ENCODE data around the gene GLYATL1B.
"Not testable (repeated sequence)": the region's sequence is repeated elsewhere in the genome, so short reads cannot be mapped to it uniquely, and the experiment has no call there.

Gene GLYATL1B

GRCh38 chr11:59095972-59096575, 10.0 kb downstream of the GLYATL1B start:
- not testable (repeated sequence) for DNase-seq (ENCODE audit: low spot score)

DNA sequence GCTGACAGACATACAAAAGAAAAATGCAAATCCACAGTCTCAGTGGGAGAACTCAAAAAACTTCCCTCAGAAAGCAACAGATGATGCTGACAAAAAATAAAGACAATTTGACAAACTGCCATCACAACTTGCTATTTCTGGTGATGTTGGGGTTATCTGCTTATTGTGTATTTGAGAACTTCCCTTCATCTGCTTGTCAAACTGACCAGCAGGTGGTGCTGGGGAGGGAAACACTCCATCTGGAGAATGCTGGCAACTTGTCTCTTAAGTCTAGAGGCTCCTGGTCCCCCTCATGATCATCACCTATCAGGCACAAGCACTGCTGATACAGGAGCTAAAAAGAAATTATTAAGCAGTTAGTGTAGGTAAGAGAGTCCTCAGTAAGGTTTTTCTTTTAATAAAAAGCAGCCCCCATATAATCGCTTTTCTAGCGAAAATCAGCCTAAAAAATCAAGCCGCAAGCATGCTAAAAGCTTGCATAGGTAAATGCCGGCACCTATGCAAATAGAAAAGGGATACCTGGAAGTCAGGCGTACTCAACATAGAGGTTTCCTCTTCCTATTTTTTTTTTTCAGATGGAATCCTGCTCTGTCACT, 11.1 kb downstream of the GLYATL1B start:
- peak; percentile 36 for DNase-seq (ENCODE audit: low spot score)

- not testable (repeated sequence) for DNase-seq (ENCODE audit: low spot score)
Measured at GRCh38 chr11:59097938-59098337, 11.8 kb downstream of the GLYATL1B start.

DNA sequence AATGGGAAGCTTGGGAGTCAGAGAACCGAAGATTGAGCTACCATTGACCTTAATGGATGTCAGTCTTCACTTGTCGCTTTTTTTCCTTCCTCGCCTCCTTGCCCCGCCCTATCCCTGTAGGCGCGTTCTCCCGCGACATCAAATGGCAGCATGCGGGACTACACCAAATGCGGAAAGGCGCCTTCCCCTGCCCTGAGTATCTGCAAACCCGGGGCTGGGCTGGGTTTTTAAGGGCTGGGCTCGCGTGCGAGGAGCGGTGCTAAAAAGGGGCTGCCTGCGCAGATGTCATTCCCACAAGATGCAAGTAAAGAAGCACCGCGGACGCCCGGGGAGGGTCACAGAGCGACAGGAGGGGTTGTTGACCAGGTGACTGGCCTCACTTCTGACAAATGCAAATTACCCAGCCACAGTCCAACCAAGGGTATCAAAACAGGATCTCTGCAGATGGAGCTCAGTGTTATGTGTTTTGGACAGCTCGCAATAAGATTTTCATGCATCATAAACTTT, 16.2 kb downstream of the GLYATL1B start:
- peak; percentile 18 for DNase-seq (ENCODE audit: low spot score)

DNA sequence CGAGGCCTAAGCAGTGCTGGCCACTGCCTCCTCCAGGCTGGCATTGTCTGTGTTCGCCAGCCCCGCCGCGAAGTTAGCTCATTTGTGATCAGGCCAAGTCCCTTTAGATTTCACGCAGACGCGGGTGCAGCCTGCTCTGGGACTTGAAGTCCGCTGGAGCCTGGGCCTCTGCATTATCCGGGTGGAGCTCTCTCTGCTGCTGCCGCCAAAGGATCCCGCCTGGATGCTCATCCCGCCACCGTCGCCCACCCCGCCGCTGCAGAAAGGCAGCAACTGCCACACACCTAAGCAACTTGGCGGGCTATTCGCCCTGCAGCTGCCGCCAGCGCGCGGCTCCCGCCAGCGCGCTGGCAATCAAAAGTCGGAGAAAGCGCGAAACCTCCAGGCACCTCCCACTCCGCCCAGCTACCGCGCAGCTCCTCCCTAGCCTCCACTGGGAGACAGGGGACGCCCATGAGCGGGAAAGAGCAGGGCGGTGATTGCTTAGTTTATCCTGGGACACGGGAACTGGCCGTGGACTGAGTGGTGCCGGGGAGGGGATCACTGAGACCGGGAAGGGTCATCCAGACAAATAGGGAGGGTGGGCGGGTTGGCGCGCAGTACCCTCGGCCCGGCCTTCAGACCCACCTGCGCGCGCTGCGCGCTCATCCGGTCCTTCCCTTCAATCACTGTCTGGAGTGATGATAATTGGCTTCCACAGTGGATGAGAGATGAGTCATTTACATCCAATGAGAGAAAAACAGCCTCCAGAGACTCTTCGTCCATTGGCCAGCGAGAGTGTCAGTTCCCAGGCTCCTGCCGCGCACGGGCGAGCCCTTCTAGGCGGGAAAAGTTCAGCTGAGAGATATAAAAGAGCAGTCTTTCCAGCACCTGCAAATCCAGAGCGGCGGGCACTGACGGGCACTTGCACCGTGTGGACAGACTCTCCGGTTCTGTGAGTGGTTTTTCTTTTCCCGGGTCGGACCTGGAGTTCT, 20.5 kb downstream of the GLYATL1B start, which contains the start of gene FAM111B:
FAM111B (plus strand) TSS at position 875 of the 974 bp plus-strand sequence. CDS start 2,389 bp downstream, outside the sequence.
- DNase-seq (ENCODE audit: low spot score) = peak; percentile 79

GRCh38 chr11:59107721-59108120, 21.6 kb downstream of the GLYATL1B start:
- DNase-seq (ENCODE audit: low spot score) = not testable (repeated sequence)

DNA sequence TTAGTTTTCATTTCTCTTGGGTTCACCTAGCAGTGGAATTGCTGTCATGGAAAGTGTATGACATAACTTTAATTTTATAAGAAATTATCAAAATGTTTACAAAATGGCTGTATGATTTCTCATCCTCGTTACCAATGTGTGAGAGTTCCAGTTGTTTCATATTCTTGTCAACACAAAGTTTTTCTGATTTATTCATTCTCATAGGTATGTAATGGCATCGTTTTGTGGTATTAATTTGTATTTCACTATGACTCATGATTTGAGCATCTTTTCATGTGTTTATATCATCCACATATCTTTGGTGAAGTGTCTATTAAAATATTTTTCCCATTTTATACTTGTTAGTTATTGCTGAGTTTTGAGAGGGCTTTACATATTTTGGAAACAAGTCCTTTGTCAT, 26.4 kb downstream of the GLYATL1B start:
- no peak for DNase-seq (ENCODE audit: low spot score)

DNA sequence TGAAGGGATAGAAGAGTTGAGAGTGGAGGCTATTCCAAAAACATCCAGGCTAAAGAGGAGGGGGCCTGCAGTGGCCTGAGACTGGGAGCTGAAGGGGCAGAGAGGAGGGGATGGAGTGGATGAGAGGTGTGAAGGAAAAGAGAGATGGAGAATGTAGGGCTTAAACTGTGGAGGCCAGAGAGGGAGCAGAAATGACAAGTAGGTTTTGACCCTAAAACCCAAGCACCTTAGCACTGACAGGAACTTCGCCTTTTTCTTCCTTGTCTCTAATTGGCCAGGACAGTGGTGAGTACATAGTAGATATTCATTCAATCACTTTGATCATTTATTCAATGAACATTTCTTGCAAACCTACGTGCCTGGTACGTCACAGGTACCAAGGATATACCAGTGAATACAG, 28.2 kb downstream of the GLYATL1B start:
- no peak for DNase-seq (ENCODE audit: low spot score)

GRCh38 chr11:59115553-59115952, 29.4 kb downstream of the GLYATL1B start:
- no peak for DNase-seq (ENCODE audit: low spot score)

GRCh38 chr11:59117774-59118173, 31.7 kb downstream of the GLYATL1B start:
- DNase-seq (ENCODE audit: low spot score) = no peak

DNA sequence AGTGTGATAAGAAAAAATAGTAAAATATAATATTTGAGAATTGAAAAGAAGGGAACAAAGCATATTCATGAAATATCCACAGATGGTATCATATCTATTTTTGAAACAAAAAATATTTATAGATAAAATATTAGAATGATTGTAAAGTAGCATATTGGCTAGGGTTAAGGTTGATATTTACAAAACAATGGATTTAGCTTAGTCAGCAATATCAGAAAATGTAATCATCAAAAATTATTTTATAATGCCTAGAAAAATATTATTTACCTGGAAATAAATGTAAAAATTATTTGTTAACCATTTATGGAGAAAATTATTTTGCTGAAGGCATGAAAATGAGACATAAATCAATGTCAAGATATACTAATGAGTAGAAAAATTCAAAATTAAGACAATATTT, 33.7 kb downstream of the GLYATL1B start:
- no peak for DNase-seq (ENCODE audit: low spot score)

DNA sequence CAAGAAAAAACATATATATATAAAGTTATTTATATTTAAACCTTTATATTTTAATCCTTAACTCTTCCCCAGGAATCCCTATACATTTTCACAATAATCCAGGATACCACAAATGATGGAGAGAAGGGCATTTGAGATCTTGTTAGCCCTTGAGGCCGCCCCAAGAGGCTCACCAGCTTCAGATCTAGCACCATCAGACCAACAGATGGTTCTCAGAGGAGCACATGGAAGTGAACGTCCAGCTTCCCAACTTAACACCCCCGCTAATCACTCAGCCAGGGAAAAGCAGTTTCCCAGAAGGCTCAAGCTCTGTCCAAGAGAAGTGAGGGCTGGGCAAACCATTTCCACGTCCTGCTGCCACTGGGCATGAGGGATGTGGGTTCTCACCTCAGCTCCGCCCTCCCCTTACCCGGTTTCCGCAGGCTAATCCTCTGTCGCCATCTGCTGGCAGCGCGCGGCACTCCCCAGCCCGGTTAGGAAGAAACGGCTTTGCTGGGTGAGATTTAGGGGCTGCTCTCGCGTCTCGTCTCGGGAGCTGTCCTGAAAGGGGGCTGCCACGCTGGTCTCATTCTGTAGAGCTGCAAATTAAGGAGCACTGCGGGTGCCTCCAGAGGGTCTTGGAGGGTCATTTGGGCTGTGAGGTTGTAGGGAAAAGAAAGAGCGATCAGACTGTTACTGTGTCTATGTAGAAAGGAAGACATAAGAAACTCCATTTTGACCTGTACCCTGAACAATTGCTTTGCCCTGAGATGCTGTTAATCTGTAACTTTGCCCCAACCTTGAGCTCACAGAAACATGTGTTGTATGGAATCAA, 49.7 kb downstream of the GLYATL1B start:
- DNase-seq (ENCODE audit: low spot score) = peak; percentile 77

DNA sequence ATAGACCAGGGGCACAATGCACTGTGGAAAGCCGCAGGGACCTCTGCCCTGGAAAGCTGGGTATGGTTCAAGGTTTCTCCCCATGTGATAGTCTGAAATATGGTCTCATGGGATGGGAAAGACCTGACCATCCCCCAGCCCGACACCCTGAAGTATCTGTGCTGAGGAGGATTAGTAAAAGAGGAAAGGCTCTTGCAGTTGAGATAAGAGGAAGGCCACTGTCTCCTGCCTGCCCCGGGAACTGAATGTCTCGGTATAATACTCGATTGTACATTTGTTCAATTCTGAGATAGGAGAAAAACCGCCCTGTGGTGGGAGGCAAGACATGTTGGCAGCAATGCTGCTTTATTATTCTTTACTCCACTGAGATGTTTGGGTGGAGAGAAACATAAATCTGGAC, 50.4 kb downstream of the GLYATL1B start:
- DNase-seq (ENCODE audit: low spot score) = not testable (repeated sequence)

DNA sequence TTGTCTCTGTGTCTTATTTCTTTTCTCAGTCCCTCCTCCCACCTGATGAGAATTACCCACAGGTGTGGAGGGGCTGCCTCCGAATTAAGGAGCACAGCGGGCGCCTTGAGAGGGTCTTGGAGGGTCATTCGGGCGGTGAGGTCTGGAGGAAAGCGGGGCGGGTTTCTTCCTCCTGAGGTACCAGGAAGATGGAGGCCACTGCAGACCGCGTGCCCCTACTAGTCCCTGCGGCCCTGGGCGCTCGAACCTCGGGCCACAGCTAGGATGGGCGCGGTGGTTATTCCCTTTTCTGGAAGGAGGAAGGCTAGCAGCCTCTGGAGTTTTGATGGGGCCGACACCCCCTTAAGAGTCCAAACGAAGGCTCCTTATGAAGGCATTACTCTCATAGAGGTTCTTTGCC, 51.1 kb downstream of the GLYATL1B start:
- DNase-seq (ENCODE audit: low spot score) = no peak

DNA sequence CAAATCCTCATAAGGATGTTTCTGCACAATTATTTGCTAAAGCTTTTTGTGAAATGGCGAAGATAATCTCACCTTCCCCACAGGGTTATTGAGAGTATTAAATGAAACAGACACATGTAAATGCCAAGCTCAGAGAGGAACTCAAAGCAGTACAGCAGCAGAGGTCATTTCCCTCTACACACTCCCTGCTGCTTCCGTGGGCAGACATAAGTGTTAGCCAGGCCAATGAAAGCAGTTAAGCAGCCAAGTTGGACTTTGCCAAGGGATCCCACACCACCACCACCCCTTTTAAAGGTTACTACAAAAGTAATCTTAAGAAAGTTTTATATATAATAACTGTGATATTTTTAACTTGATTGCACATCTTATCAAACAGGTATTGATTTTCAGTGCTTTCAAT, 52.5 kb downstream of the GLYATL1B start:
- DNase-seq (ENCODE audit: low spot score) = no peak

DNA sequence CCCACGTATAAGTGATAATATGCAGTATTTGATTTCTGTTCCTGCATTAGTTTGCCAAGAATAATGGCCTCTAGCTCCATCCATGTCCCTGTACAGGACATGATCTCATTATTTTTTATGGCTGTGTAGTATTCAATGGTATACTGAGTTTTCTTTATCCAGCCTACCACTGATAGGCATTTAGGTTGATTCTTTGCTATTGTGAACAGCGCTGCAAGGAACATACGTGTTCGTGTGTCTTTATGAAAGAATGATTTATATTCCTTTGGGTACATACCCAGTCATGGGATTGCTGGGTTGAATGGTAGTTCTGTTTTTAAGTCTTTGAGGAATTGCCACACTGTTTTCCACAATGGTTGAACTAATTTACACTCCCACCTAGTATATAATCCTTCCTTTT, 55.1 kb downstream of the GLYATL1B start:
- DNase-seq (ENCODE audit: low spot score) = no peak

DNA sequence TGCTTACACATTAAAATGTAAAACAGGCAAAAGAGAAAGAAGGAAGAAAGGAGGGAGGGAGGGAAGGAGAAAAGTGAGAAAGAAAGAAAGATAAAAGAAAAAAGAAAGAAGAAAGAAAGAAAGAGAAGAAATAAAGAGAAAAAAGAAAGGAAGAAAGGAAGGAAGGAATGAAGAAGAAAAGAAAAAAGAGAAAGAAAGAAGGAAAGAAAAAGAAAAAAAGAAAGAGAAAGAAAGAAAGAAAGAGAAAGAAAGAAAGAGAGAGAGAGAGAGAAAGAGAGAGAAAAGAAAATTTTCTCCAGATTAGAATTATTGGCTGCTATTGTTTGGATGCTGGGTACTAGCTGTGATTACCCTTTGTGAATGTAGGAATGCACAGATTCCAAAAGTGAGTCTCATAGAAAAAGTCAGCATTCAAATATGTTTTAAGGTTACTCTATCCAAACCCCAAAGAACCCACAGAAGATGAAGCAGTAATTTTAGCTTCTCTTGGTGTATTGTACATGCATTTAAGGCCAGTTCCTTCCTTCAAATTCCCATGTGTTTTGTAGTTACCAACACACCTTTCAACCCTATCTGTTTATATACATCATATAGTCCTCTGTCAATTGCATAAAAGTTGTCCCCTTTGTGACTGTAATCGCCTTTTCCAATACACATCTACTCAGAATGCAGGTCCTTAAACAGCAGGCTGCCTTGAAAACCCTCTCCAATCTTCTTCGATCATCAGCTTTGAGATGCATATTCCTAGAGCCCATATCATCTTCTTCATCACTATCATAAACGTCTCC, 55.8 kb downstream of the GLYATL1B start:
- DNase-seq (ENCODE audit: low spot score) = no peak

DNA sequence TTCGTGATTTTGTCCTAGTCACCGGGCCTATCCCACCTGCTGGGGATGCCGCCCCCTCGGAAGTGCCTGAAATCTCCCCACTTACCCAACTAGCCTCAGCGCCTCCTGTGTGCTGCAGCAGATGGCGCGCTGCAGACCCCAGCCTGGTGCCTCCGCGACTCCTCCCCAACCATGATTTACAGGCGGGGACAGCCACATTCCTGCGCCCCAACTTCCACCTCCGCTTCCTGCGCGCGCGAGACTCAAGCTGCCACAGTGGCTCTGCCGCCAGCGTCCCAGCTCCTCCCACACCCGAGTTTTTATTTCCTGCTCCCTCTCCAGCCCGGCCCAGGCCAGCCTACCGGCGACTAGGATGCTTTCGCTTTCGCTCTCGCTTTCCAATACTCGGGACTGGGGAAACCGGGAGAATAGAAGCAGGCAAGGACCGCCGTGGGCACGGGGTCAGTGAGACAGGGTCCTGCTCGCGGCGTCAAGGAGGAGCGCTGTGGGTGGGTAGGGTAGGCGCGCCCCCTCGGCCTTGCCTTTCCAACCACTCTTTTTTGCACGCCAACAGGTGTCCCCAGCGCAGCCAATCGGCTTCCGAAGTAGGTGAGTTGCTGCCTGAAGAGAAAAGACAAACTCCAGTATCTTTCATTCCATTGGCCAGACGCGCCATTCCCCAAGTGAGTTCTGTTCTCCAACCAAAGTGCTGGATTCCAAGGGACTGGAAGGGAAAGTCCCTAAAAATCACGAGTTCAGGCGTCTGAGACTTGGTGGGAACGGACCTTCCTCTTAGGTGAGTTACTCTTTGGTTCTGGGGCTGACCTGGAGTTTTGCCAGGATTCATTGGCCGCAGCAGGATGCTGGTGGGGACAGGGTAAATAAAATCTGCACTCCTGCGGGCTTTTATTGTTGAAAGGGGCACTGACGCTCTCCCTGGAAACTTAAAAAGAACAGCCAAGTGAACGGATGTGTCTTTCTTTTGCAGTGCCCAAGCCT, 56.7 kb downstream of the GLYATL1B start, which contains the start of gene FAM111A:
FAM111A (plus strand) TSS at position 327 of the 978 bp plus-strand sequence. CDS start 6,017 bp downstream, outside the sequence.
- peak; percentile 81 for DNase-seq (ENCODE audit: low spot score)

GRCh38 chr11:59144096-59144495, 58.0 kb downstream of the GLYATL1B start:
- peak; percentile 18 for DNase-seq (ENCODE audit: low spot score)
